Measurements from ENCODE around the gene DLGAP1.

The DLGAP1 gene

DNA sequence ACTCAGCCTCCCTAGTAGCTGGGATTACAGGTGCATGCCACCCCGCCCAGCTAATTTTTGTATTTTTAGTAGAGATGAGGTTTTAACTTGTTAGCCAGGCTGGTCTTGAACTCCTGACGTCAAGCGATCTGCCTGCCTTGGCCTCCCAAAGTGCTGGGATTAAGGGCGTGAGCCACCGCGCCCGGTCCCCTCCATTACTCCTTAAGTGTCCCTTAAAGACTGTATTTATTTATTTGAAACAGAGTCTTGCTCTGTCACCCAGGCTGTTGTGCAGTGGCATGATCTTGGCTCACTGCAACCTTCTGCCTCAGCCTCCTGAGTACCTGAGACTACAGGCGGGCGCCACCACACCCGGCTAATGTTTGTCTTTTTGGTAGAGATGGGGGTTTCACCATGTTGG, 856.5 kb downstream of the DLGAP1 start:
- Histone ChIP-seq H3K56ac (ENCODE audit: low read length) (peak overlapping the region; percentile 9), H3K79me2 (ENCODE audit: control insufficient read depth, insufficient read depth, low read length) (no peaks in the 10 kb centered on the region), H4K8ac (ENCODE audit: low read depth, low read length) (no peak overlapping the region), H2BK120ac (ENCODE audit: low read depth, low read length) (no peak overlapping the region), H3K18ac (ENCODE audit: low read length) (no peak overlapping the region), H3K9ac (ENCODE audit: low read length) (no peak overlapping the region), H3K27me3 (ENCODE audit: insufficient read depth, low read length, poor library complexity) (no peaks in the 10 kb centered on the region), H3K79me1 (ENCODE audit: low read length) (peaks cover 3% of the 10 kb centered on the region), H3K36me3 (ENCODE audit: control insufficient read depth, insufficient read depth, low read length) (no peaks in the 10 kb centered on the region), H2AK5ac (ENCODE audit: low read length) (no peak overlapping the region), H3K4ac (ENCODE audit: low read depth, low read length) (no peak overlapping the region), H3K4me2 (ENCODE audit: low read length) (no peak overlapping the region), H3K4me1 (ENCODE audit: control insufficient read depth, low read depth, low read length) (peaks cover 17% of the 10 kb centered on the region), H2BK15ac (replicated peaks; ENCODE audit: low read depth) (no peak overlapping the region), H3K4me3 (ENCODE audit: low read length) (no peak overlapping the region), H4K5ac (ENCODE audit: low read length) (no peak overlapping the region), H3K23ac (ENCODE audit: low read length) (no peak overlapping the region), H3K27ac (ENCODE audit: low read depth, low read length) (no peak overlapping the region), H2BK5ac (ENCODE audit: low read length) (no peak overlapping the region)
- no CpG with 5 or more reads among the region's 10 CpGs for WGBS (ENCODE audit: extremely low coverage, insufficient coverage, low lambda C conversion rate)
- no peak for DNase-seq

DNA sequence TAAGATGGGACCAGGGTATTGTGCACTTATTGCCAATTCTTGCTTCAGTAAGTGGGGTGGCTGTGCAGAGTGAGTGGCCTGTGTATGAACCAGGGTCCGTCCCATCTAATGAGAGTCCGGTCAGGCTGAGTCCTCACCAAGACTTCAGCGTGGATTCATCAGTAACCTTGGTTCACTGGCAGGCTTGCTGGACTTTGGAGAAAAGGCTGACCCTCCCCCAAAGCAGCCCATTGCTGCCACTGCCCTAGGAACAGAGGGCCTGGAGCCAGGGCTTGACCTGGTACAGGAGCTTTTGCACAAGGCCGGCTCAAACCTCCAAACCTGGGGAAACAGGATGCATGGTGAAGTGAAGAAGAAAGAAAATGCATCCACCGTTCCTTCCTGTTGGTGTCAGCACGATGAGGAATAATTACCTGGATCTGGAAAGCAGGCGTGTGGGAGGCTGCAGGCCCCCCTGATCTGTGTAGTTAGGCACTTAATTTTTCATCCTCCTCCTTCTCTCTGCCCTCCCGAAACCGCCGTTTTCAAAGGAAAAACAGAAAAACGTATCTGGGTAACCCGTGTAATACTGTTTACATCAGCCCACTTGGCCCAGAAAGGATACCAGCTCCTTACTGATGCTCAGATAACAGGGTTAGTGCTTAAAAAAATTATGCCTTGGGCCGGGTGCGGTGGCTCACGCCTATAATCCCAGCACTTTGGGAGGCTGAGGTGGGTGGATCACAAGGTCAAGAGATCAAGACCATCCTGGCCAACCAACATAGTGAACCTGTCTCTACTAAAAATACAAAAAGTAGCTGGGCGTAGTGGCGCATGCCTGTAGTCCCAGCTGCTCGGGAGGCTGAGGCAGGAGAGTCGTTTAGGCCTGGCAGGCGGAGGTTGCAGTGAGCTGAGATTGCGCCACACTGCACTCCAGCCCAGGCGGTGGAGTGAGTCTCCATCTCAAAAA, 857.4 kb downstream of the DLGAP1 start:
- Histone ChIP-seq H3K36me3 (ENCODE audit: control insufficient read depth, insufficient read depth, low read length) (no peaks in the 10 kb centered on the region), H3K79me1 (ENCODE audit: low read length) (peaks cover 3% of the 10 kb centered on the region), H3K27me3 (ENCODE audit: insufficient read depth, low read length, poor library complexity) (no peaks in the 10 kb centered on the region), H3K4me3 (ENCODE audit: low read length) (no peak overlapping the region), H3K23ac (ENCODE audit: low read length) (no peak overlapping the region), H3K18ac (ENCODE audit: low read length) (peak overlapping the region; percentile 15), H2BK120ac (ENCODE audit: low read depth, low read length) (peak overlapping the region; percentile 21), H3K4ac (ENCODE audit: low read depth, low read length) (peak overlapping the region; percentile 66), H4K8ac (ENCODE audit: low read depth, low read length) (no peak overlapping the region), H3K4me1 (ENCODE audit: control insufficient read depth, low read depth, low read length) (peaks cover 23% of the 10 kb centered on the region), H3K9ac (ENCODE audit: low read length) (peak overlapping the region; percentile 24), H2AK5ac (ENCODE audit: low read length) (peak overlapping the region; percentile 91), H3K4me2 (ENCODE audit: low read length) (no peak overlapping the region), H3K56ac (ENCODE audit: low read length) (peak overlapping the region; percentile 77), H3K79me2 (ENCODE audit: control insufficient read depth, insufficient read depth, low read length) (no peaks in the 10 kb centered on the region), H3K27ac (ENCODE audit: low read depth, low read length) (no peak overlapping the region), H2BK5ac (ENCODE audit: low read length) (peak overlapping the region; percentile 64), H4K5ac (ENCODE audit: low read length) (no peak overlapping the region), H2BK15ac (replicated peaks; ENCODE audit: low read depth) (no peak overlapping the region)
- DNase-seq: no peak
- WGBS (ENCODE audit: extremely low coverage, insufficient coverage, low lambda C conversion rate): no CpG with 5 or more reads among the region's 22 CpGs

DNA sequence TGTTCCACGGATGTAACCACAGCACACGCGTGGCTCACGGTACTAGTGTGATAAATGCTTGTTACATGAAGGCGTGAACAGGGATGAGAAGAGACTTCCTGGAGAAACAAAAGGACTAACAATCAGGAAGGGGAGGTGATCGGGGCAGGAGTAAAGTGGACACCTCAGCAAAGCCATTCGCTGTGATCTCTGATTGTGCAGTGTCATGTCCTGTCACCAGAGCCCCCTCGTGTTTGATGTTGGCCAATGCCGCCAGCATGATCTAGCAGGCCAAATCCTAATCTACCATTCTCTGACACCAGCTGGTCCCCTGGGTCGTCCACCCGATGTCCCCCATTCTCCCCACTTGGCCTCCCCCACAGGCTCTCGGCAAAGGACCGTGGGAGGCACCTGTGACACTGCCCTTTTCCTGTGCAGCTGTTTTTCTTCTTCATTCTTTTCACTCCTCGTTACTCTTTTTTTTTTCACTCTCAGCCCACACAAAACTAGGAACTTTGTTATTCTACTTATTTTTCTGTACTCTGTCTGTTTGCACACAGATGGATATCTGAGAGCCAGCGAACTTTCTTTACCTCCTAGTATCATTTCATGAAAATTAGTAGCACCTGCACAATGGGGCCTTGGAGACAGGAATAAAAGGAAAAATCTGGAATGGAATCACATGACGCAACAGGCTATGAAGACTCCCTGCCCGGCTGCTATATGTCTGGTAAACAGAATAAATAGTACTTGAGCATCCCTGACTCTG, 858.3 kb downstream of the DLGAP1 start:
- H3K56ac ChIP-seq (ENCODE audit: low read length): peak overlapping the region; percentile 34
- H3K36me3 ChIP-seq (ENCODE audit: control insufficient read depth, insufficient read depth, low read length): no peaks in the 10 kb centered on the region
- no peak overlapping the region for H4K8ac ChIP-seq (ENCODE audit: low read depth, low read length)
- no peak overlapping the region for H3K27ac ChIP-seq (ENCODE audit: low read depth, low read length)
- H2BK120ac ChIP-seq (ENCODE audit: low read depth, low read length): peak overlapping the region; percentile 21
- WGBS (ENCODE audit: extremely low coverage, insufficient coverage, low lambda C conversion rate): 100% methylated on average over 1 of the region's 17 CpGs
- H3K4me3 ChIP-seq (ENCODE audit: low read length): no peak overlapping the region
- peak; percentile 86 for DNase-seq
- peak overlapping the region; percentile 75 for H2BK5ac ChIP-seq (ENCODE audit: low read length)
- no peaks in the 10 kb centered on the region for H3K79me2 ChIP-seq (ENCODE audit: control insufficient read depth, insufficient read depth, low read length)
- H3K79me1 ChIP-seq (ENCODE audit: low read length): peaks cover 3% of the 10 kb centered on the region
- H3K27me3 ChIP-seq (ENCODE audit: insufficient read depth, low read length, poor library complexity): no peaks in the 10 kb centered on the region
- H3K18ac ChIP-seq (ENCODE audit: low read length): peak overlapping the region; percentile 98
- peak overlapping the region; percentile 5 for H3K4ac ChIP-seq (ENCODE audit: low read depth, low read length)
- peak overlapping the region; percentile 45 for H2BK15ac ChIP-seq (replicated peaks; ENCODE audit: low read depth)
- H4K5ac ChIP-seq (ENCODE audit: low read length): no peak overlapping the region
- peaks cover 20% of the 10 kb centered on the region for H3K4me1 ChIP-seq (ENCODE audit: control insufficient read depth, low read depth, low read length)
- H3K9ac ChIP-seq (ENCODE audit: low read length): peak overlapping the region; percentile 24
- H2AK5ac ChIP-seq (ENCODE audit: low read length): peak overlapping the region; percentile 91
- no peak overlapping the region for H3K4me2 ChIP-seq (ENCODE audit: low read length)
- H3K23ac ChIP-seq (ENCODE audit: low read length): no peak overlapping the region

GRCh38 chr18:3596324-3596636, 858.8 kb downstream of the DLGAP1 start:
- H3K79me1 ChIP-seq (ENCODE audit: low read length): peaks cover 3% of the 10 kb centered on the region
- peak overlapping the region; percentile 88 for H2BK120ac ChIP-seq (ENCODE audit: low read depth, low read length)
- peak overlapping the region; percentile 95 for H3K4ac ChIP-seq (ENCODE audit: low read depth, low read length)
- H3K4me1 ChIP-seq (ENCODE audit: control insufficient read depth, low read depth, low read length): peaks cover 20% of the 10 kb centered on the region
- no peak overlapping the region for H4K5ac ChIP-seq (ENCODE audit: low read length)
- H3K27me3 ChIP-seq (ENCODE audit: insufficient read depth, low read length, poor library complexity): no peaks in the 10 kb centered on the region
- no peak for DNase-seq
- H2AK5ac ChIP-seq (ENCODE audit: low read length): no peak overlapping the region
- H3K4me2 ChIP-seq (ENCODE audit: low read length): no peak overlapping the region
- H3K18ac ChIP-seq (ENCODE audit: low read length): peak overlapping the region; percentile 98
- no CpG with 5 or more reads among the region's 3 CpGs for WGBS (ENCODE audit: extremely low coverage, insufficient coverage, low lambda C conversion rate)
- no peak overlapping the region for H3K23ac ChIP-seq (ENCODE audit: low read length)
- H2BK5ac ChIP-seq (ENCODE audit: low read length): peak overlapping the region; percentile 75
- no peaks in the 10 kb centered on the region for H3K79me2 ChIP-seq (ENCODE audit: control insufficient read depth, insufficient read depth, low read length)
- H3K56ac ChIP-seq (ENCODE audit: low read length): peak overlapping the region; percentile 34
- no peak overlapping the region for H3K4me3 ChIP-seq (ENCODE audit: low read length)
- peak overlapping the region; percentile 2 for H3K9ac ChIP-seq (ENCODE audit: low read length)
- H3K27ac ChIP-seq (ENCODE audit: low read depth, low read length): no peak overlapping the region
- H3K36me3 ChIP-seq (ENCODE audit: control insufficient read depth, insufficient read depth, low read length): no peaks in the 10 kb centered on the region
- H4K8ac ChIP-seq (ENCODE audit: low read depth, low read length): no peak overlapping the region
- no peak overlapping the region for H2BK15ac ChIP-seq (replicated peaks; ENCODE audit: low read depth)

GRCh38 chr18:3595369-3596273, 859.5 kb downstream of the DLGAP1 start:
- peak overlapping the region; percentile 98 for H3K18ac ChIP-seq (ENCODE audit: low read length)
- no peak overlapping the region for H3K23ac ChIP-seq (ENCODE audit: low read length)
- no peak overlapping the region for H2AK5ac ChIP-seq (ENCODE audit: low read length)
- no peaks in the 10 kb centered on the region for H3K27me3 ChIP-seq (ENCODE audit: insufficient read depth, low read length, poor library complexity)
- H2BK5ac ChIP-seq (ENCODE audit: low read length): peak overlapping the region; percentile 64
- peak overlapping the region; percentile 95 for H3K4ac ChIP-seq (ENCODE audit: low read depth, low read length)
- H4K8ac ChIP-seq (ENCODE audit: low read depth, low read length): no peak overlapping the region
- no peak overlapping the region for H3K4me2 ChIP-seq (ENCODE audit: low read length)
- peak overlapping the region; percentile 47 for H2BK15ac ChIP-seq (replicated peaks; ENCODE audit: low read depth)
- no peaks in the 10 kb centered on the region for H3K36me3 ChIP-seq (ENCODE audit: control insufficient read depth, insufficient read depth, low read length)
- peak overlapping the region; percentile 94 for H3K56ac ChIP-seq (ENCODE audit: low read length)
- DNase-seq: peak; percentile 76
- no CpG with 5 or more reads among the region's 7 CpGs for WGBS (ENCODE audit: extremely low coverage, insufficient coverage, low lambda C conversion rate)
- no peak overlapping the region for H3K4me3 ChIP-seq (ENCODE audit: low read length)
- peaks cover 20% of the 10 kb centered on the region for H3K4me1 ChIP-seq (ENCODE audit: control insufficient read depth, low read depth, low read length)
- H3K79me2 ChIP-seq (ENCODE audit: control insufficient read depth, insufficient read depth, low read length): no peaks in the 10 kb centered on the region
- peak overlapping the region; percentile 86 for H3K27ac ChIP-seq (ENCODE audit: low read depth, low read length)
- peak overlapping the region; percentile 84 for H3K9ac ChIP-seq (ENCODE audit: low read length)
- H2BK120ac ChIP-seq (ENCODE audit: low read depth, low read length): peak overlapping the region; percentile 95
- no peak overlapping the region for H4K5ac ChIP-seq (ENCODE audit: low read length)
- peaks cover 3% of the 10 kb centered on the region for H3K79me1 ChIP-seq (ENCODE audit: low read length)
